HL-60/S4 (cell line): ENCODE results near the gene NBEAL1.
"Not testable (repeated sequence)": the region's sequence is repeated elsewhere in the genome, so short reads cannot be mapped to it uniquely, and the experiment has no call there.

Experiments
- in situ Hi-C: fragments of 300-500 bp; cut with MboI; formaldehyde crosslinking; loops from 2 replicates; pipeline ENCODE4 v1.14.3; 2022; ENCODE audit warnings: low sequenced_read_pairs

NBEAL1 gene

DNA sequence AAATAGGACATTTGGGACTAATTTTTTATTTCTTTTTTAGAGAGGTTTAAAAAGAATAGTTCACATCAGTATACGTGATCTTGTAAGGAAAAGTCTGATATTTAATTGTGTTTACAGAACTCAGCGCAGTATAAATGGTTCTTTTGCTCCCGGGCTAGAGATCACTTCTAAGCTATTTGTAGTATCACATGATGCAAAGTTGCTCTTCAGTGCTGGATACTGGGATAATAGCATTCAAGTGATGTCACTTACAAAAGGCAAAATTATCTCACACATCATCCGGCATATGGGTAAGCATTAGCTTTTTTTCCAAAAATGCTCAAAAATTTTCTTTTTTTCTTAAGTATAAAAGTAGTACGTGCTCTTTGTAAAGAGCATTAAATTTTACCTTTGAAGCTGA is 186.8 kb downstream of the NBEAL1 start:
- in situ Hi-C loops, result no loop called here

DNA sequence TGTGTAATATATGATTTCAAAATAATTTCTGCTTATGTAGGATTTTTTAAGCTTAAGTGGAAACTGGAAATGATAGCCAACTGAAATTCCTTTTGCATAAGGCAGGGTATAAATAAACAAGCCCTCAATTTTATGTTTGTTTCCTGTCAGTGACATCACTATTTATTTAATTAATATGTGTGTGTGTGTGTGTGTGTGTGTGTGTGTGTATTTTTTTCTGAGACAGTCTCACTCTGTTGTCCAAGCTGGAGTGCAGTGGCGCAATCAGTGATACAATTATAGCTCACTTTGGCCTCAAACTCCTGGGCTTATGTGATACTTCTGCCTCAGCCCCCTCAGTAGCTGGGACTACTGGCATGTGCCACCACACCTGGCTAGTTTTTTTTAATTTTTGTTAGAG is 194.9 kb downstream of the NBEAL1 start:
- in situ Hi-C loops, result no loop called here

DNA sequence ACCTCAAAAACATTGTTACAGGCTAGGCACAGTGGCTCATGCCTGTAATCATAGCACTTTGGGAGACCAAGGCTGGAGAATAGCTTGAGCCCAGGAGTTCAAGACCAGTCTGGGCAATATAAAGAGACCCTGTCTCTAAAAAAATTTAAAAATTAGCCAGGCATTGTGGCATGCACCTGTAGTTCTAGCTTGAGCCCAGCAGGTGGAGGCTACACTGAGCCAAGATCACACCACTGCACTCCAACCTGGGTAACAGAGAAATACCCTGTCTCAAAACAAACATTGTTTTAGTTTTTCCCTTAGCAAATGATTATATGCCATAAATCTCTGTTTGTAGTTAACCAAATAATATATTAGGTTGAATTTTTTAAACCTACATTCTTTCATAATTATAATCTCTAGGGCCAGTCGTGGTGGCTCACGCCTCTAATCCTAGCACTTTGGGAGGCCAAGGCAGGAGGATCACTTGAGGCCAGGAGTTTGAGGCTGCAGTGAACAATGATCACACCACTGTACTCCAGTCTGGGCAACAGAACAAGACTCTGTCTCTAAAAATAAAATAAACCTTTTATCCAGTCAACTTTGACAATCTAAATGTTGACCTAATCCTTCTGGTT is 210.9 kb downstream of the NBEAL1 start:
- in situ Hi-C loops, result no loop called here

DNA sequence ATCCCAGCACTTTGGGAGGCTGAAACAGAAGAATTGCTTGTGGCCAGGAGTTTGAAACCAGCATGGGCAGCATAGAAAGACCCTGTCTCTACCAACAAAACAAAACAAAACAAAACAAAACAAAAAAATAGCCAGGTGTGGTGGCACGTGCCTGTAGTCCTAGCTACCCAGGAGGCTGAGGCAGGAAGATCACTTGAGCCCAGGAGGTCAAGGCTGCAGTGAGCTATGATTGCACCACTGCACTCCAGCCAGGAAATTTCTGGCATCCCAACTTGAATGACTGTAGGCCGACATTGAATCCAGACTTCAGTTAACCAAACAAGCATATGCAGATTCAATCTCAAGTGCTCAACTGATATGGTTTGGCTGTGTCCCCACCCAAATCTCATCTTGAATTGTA is 215.0 kb downstream of the NBEAL1 start:
- in situ Hi-C loops, result not testable (repeated sequence)

DNA sequence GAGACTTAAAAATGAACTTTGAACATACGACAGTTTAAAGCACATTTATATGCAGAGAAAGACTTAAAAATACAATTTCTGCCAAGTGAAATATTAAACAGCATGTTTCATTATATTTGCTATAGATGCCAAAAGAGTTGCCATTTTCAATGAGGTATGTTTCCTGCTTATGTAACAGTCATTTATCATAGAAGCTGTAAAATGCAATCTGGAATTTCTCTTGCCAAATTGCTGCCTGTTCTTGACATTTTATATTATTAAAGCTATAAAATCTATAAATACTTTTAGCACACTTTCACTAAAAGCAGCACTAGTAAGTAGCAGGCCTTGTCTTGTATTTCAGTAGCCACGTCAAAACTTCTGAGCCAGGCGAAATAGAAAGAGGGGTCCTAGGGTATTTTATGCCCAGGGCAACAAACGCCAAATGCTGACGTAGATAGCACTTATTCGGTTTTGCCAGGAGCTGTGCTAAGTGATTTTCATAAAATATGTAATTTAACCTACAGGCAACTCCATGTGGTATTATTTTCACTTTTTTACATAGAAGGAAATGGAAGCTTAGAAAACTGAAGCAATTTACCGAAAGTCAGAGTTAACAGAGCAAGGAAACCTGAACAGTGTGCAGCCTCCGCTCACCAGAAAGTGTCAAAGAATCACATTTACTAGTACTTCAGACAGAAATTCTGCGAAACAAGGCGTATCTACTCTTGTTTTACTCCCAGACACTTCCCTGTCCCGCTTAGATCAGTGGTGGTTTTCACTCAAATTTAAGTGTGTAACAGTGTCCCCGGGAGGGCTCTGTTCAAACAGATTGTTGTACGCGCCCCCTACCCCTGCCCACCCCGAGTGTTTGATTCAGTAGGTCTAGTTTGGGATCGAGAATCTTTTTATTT is 222.9 kb downstream of the NBEAL1 start:
- in situ Hi-C loops, result no loop called here

DNA sequence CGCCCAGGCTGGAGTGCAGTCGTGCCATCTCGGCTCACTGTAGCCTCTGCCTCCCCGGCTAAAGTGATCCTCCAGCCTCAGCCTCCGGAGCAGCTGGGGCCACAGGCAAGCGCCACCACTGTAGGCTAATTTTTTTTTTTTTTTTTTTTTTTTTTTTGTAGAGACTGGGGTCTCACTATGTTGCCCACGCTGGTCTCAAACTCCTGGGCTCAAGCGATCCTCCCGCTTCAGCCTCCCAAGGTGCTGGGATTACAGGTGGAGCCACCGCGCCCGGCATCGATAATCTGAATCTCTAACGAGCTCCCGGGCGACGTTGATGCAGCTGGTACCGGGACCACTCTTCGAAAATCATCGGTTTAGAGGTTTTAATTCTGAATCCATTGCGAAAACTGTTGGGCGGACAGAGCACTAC is 223.6 kb downstream of the NBEAL1 start:
- in situ Hi-C loops, result no loop called here

DNA sequence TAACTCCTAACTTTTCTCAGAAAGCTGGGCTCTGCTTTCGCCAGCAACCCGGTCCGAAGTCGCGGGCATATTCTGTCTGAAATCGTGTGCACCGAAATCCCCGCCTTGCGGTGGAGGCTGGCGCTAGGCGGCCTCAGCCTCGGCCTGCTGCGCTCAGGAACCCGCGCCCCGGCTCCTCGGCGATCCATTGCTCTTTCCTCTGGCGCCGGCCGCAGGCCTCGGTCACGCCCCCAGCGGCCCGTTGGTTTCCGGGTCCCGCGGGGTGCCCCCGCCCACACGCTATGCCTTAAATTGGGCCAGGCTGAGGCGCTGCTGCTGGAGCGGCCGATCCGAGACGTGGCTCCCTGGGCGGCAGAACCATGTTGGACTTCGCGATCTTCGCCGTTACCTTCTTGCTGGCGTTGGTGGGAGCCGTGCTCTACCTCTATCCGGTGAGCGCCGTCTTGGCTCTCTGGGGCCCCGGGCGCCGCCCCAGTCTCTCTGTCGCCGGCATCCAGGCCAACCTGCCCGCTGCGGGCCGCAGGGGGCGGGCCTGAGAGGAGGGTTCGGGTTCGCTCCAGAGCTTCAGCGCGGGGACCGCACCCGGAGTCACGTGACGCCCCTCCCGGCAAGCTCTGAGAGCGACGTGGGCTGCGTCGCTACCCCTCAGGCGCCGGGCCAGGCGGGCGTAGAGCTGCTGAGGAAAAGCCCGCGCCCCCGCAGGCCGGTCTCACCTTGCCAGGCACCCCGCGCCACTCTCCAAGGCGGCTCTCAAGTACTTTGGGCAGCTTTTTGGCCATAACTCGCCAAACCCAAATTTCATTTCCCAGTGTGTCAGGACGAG is 224.2 kb downstream of the NBEAL1 start, which contains the start of gene CYP20A1:
TSS of gene CYP20A1 (plus strand) at position 315 of the 823 bp plus-strand sequence. CDS start at position 360, 45 bp downstream.
- in situ Hi-C loops, result no loop called here

DNA sequence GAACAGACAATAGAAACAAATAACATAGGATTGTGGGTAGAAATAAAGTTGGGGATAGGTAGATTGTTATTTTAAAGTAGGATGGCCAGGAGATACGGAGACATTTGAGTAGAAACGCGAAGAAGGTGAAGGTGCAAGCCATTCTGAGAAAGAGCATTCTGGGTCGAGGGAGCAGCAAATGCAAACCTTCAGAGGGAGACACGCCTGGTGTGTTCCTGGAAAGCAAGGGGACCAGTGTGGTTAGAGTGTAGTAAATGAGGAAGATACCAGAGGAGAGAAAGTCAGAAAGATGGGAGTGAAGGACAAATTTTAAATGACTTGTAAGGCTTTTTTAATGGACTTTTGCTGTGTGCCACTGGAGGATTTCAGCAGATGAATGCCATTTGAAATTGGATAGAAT is 225.8 kb downstream of the NBEAL1 start:
- in situ Hi-C loops, result no loop called here

DNA sequence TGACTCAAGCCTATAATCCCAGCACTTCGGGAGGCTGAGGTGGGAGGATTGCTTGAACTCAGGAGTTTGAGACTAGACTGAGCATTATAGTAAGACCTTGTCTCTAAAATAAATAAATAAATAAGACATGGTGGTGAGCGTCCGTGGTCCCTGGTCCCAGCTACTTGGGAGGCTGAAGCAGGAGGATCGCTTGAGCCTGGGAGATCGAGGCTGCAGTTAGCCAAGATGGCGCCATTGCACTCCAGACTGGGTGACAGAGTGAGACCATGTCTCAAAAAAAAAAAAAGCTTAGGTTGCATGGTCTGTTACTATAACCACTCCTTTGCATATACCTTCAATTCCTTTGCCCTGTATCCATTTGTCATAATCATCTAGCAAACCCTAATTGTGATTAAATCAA is 227.8 kb downstream of the NBEAL1 start:
- in situ Hi-C loops, result no loop called here

DNA sequence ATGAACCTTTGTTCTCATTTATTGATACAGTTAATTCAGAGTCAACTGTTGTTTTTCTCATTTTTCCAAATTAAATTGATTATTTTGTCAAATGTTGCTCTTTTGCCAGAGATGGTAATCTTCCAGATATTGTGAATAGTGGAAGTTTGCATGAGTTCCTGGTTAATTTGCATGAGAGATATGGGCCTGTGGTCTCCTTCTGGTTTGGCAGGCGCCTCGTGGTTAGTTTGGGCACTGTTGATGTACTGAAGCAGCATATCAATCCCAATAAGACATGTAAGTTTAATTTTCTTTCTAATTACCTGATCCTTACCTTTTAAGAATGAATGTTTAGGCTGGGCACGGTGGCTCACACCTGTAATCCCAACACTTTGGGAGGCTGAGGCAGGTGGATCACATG is 232.0 kb downstream of the NBEAL1 start:
- in situ Hi-C loops, result no loop called here

DNA sequence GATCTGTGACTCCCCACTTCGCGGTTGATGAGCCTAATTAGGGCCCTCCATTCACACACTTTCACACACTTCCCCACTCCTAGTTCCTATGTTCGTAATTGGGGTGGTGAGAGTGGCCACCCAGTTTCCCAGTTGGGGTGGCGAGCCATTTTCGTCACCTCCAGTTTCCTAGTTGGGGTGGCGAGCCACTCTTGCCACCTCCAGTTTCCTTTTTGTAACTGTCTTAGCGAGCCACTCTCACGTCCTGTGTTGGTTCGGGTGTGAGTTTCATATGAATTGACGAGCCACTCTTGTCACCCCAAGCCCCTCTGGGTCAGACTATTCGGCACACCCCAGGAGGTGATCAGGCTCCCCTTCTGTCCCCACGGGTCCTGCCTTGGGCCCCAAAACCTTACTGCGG is 238.1 kb downstream of the NBEAL1 start:
- in situ Hi-C loops, result no loop called here

DNA sequence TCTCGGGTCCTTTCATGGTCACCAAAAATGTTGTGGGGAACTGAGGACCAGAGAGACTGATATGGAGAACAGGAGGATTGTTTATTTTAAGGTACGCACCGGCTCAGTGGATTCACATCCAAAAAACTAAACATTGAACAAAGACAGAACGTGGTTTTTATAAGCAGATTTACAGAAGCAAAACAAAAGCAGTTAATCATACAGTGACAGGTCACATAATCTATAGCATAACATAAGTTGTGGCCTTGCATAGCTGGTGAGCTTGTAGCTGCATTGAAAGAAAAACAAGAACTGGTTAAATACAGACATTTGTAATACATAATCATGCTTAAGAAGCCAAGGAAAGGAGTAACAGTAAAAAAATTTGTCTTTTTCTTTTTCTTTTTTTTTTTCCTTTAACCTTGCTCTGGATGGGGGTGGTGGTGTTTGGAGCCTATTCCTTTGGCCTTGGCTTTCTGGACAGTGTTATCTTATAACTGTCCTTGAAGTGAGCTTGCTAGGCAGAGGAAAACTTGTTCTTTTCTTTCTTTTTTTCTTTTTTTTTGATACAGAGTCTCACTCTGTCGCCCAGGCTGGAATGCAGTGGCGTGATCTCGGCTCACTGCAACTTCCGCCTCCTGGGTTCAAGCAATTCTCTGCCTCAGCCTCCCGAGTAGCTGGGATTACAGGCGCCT is 238.9 kb downstream of the NBEAL1 start:
- in situ Hi-C loops, result not testable (repeated sequence)

DNA sequence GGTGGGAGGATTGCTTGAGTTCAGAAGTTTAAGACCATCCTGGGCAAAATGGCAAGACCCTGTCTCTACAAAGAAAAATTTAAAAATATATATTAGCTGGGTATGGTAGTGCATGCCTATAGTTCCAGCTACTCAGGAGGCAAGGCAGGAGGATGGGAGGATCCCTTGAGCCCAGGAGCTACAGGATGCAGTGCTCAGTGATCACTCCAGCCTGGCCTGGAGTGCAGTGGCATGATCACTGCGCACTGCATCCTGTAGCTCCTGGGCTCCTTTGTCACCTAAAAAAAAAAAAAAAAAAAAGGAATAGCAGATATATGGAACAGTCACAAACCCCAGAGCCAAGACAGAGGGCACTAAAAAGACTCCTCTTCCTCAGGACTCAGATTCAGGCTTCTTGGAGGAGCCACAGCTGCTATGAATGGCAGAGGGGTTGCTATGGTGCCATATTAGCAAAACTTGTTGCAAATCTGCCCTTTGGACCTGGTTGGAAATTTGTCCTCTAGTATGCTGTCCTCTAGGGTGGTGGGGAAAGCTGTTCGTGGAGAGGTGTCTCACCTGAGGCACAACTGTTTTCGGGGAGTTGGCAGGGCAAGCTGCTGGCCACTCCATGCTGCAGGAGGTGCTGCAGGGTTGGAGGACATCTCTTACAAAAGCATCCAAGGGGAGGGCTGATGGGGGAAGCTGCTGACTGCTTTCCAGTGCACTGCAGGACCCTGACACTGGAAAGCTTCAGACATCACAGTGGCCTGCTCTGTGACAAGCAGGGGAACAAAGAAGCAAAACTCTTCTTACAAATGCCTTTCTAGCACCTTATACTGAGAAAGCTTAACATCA is 246.9 kb downstream of the NBEAL1 start:
- in situ Hi-C loops, result no loop called here
